Kasumi-1 (cell line): Measurements from ENCODE around the gene TUBG2.

Source experiments
- DNase-seq, 2 experiments: peaks; one replicate each; lab custom pipeline; 2025; lab: John Stamatoyannopoulos, UW

Gene TUBG2

DNA sequence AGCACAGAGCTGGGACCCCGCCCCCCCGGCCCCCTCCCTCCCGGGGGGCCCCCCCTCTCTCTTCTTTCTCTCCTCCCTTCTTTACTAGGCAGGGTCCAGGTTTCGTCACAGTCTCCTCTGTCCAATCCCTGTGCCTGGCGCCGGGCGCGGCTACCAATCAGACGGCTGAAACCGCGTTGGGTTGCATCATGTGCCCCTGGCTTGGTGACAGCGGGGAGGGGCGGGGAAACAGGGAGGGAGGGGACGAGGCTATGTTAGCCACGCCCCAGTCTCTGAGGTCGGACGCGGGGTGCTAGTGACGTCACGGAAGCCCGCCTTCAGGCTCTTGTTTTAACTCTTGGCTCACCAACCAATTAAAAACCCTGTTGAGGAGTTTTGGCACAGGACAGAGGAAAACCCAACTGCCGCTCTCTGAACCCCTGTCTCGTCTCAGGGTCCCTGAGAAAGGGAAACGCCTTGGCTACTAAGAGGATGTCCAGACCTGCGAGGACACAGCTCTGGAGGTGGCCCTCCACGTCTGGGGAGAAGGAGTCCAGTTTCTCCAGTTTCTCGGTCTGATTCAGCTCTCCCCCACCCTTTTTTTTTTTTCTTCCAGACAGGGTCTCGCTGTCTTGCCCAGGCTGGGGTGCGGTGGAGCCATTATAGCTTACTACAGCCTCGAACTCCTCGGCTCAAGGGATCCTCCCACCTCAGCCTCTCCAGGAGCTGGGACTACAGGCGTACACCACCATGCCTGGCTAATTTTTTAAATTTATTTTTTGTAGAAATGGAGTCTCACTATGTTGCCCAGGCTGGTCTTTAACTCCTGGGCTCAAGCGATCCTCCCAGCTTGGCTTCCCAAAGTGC lies 18.2 kb downstream of the TUBG2 start:
- peak; percentile 99 for DNase-seq

GRCh38 chr17:42677921-42678781 lies 19.1 kb downstream of the TUBG2 start:
- peak; percentile 68 to 84 for DNase-seq

DNA sequence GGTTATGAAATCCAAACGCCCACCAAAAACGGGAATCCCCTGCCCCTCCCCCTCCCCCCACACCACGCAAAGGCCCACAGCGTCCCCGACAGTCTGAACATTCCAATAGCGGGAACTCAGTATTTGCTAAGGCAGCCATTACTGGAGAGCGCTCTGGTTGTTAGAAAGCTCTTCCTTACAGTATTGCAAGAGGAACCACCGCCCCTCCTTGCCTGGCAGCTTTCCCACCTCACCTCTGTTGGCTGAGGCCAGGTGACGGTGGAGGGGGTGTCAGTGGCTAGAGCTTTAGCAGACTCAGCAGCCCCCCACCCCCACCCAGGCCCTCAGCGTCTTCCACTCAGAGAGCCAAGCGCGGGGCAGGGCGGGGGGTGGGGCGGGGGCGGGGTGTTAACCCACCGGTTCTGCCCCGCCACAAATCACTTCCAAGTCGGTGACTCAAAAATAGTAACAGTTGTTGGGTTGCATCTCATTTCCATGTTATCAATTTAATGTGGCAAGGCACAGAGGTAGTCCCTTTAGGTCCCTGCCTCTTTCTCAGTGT lies 19.9 kb downstream of the TUBG2 start:
- peak in 1 of 2 experiments; percentile 16 for DNase-seq

- DNase-seq, result peak; percentile 40 to 71
Measured at GRCh38 chr17:42679492-42680330, 20.6 kb downstream of the TUBG2 start.

GRCh38 chr17:42680331-42680808 lies 21.3 kb downstream of the TUBG2 start:
- DNase-seq, result no peak

DNA sequence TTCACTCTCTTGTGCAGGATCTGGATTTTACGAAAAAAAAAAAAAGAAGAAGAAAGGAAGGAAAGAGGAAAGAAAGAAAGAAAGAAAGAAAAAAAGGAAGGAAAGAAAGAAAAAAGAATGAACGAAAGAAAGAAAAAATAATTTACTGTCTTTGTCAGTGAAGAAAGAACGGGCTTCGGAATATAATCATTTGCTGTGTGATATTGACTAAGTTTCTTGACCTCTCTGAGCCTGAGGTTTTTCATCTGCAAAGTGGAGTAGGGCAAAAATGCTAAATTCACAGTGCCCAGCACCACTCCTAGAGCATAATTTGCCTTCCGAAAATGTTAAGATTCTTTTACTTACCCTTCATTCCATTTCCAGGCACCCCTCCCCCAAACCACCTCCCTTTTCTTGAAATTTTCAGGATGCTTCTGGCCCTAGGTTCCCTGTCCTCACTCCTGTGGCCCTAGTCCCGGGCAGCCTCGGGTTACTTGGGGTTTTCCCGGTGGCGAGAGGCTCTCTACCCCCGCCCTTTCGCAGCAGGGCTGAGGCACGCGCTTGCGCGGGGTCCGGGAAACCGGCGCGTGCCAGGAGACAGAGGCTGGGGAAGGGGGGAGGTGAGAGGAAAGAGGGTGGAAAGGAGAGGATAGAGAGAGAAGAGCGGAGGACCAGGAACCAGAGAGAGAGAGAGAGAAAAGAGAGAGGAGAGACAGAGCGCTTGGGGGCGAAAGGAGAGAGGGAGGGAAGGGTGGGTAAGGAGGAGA lies 23.1 kb downstream of the TUBG2 start, which contains the start of gene CNTNAP1:
Gene CNTNAP1, plus strand, starts transcription at position 556 of the 746 bp plus-strand sequence. CDS start 299 bp downstream, outside the sequence.
- DNase-seq, result peak in 1 of 2 experiments; percentile 25

- peak in 1 of 2 experiments; percentile 29 for DNase-seq
Measured at GRCh38 chr17:42682722-42683403, 23.8 kb downstream of the TUBG2 start.

DNA sequence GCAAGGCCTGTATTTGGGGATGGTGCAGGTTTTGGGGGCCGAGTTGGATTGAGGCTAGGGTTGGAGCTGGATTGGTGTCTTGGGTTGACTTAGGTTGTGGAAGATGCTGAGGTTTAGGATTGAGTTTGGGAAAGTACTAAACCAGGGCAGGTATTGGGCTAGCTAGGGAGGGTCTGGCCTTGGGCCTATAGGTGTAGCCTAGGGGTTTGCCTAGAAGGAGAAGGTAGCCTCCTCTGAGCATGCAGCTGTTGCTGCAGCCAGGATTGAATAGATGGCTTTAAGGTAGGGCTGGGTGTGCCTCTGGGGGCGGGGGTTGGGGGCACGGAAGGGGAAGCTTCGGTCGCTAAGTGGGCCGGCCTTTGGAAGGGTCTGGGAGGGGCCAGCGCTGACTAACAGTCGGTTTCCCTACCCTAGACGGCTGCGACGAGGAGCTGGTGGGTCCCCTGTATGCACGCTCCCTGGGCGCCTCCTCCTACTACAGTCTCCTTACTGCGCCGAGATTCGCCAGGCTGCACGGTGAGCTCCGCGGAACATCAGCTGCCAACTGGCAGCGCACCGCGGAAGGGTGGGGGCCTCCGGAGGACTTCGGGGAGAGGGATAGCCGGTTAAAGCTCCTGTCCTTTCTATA lies 24.4 kb downstream of the TUBG2 start:
- DNase-seq, result no peak

- DNase-seq, result no peak
Measured at GRCh38 chr17:42684929-42685556, 26.0 kb downstream of the TUBG2 start.

GRCh38 chr17:42685831-42686230 lies 26.7 kb downstream of the TUBG2 start:
- no peak for DNase-seq

- DNase-seq, result no peak
Measured at GRCh38 chr17:42686520-42687128, 27.5 kb downstream of the TUBG2 start.

DNA sequence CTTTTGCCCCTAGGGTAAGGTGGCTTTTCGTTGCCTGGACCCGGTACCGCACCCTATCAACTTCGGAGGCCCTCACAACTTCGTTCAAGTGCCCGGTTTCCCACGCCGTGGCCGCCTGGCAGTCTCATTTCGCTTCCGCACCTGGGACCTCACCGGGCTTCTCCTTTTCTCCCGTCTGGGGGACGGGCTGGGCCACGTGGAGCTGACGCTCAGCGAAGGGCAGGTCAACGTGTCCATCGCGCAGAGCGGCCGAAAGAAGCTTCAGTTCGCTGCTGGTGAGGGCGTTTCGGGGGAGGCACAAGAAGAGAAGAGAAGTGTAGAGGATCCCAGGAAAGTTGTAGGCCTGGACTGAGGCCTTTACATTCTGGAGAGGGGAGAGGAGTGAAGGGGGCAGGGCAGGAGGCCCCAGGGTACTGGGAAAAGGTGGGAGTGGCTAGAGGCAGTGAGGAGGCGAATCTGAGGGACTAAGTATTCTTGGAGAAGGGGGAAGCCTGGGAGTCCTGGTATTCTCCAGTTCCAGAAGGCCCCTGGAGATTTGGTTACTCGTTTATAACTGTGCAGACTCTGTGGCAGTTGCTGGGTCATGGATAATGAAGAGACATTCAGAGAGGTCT lies 28.7 kb downstream of the TUBG2 start:
- no peak for DNase-seq

DNA sequence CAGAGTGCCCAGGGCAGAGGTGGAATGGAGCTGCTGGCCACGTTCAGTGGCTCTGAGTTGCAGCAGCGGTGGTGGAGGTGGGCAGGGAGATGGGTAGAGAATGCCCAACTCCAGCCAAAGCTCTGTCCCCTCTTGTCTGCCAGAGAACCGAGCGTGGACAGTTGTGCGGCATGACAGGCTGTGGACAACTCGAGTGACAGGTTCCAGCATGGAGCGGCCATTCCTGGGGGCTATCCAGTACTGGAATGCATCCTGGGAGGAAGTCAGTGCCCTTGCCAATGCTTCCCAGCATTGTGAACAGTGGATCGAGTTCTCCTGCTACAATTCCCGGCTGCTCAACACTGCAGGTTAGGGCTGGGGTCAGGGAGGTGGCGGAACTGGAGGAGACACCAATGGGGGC lies 31.5 kb downstream of the TUBG2 start:
- no peak for DNase-seq

DNA sequence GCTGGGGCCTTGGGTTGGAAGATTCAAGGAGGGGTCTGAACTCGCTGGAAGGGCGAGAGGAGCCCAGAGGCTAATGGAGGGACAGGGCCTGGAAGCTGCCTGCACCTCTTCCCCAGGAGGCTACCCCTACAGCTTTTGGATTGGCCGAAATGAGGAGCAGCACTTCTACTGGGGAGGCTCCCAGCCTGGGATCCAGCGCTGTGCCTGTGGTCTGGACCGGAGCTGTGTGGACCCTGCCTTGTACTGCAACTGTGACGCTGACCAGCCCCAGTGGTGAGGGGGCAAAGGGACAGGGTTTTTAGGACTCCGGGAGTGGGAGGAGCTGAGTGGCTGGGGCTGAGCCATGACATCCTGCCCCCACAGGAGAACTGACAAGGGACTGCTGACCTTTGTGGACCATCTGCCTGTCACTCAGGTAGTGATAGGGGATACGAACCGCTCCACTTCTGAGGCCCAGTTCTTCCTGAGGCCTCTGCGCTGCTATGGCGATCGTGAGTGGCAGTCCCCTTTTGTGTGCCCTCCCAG lies 32.0 kb downstream of the TUBG2 start:
- no peak for DNase-seq

GRCh38 chr17:42692489-42692888 lies 33.4 kb downstream of the TUBG2 start:
- no peak for DNase-seq

- no peak for DNase-seq
Measured at GRCh38 chr17:42694524-42694923, 35.4 kb downstream of the TUBG2 start.

GRCh38 chr17:42695500-42695899 lies 36.4 kb downstream of the TUBG2 start:
- DNase-seq, result no peak
